ENCODE data around the gene RASA4B. TPM values are rescaled to one million over a fixed set of nuclear protein-coding genes. Genes with fewer than 3 reads are reported as not detected.
"Not testable (repeated sequence)": the region's sequence is repeated elsewhere in the genome, so short reads cannot be mapped to it uniquely, and the experiment has no call there.

RASA4B gene
- 7.4 TPM for polyA plus RNA-seq

DNA sequence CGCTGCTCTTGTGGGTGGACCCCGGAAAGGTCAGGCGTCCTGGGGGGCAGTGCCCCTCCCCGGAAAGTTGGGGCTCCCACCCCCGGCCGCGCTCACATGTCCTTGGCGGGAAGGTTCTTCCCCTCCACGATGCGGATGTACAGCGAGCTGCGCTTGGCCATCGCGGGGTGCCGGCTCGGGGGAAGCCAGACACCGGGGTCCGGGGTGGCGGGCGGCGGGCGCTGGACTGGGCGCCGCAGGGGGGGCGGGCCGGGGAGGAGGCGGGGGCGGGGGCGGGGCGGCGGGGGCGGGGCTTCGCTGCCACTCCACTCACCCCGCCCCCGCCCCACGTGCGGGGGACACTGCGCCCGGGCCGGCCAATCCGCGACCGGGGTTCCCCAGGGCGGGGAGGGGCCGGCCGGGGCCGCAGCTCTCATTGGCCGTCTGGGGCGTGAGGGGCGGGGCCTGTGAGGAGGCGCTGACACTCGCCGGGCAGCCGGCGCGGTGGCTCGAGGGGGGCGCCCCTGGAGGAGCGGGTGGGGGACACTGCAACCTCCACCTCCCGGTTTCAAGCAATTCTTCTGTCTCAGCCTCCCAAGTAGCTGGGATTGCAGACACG lies at the start of gene RASA4B:
Gene RASA4B (minus strand): TSS at position 228 of the 598 bp plus-strand sequence. CDS start 67 bp downstream, at position 161.
- H3K4me1 Mint-ChIP-seq, H3K4me3 Mint-ChIP-seq, H3K27ac Mint-ChIP-seq, H3K9me3 Mint-ChIP-seq, H3K36me3 Mint-ChIP-seq, H3K27me3 Mint-ChIP-seq: not testable (repeated sequence)

DNA sequence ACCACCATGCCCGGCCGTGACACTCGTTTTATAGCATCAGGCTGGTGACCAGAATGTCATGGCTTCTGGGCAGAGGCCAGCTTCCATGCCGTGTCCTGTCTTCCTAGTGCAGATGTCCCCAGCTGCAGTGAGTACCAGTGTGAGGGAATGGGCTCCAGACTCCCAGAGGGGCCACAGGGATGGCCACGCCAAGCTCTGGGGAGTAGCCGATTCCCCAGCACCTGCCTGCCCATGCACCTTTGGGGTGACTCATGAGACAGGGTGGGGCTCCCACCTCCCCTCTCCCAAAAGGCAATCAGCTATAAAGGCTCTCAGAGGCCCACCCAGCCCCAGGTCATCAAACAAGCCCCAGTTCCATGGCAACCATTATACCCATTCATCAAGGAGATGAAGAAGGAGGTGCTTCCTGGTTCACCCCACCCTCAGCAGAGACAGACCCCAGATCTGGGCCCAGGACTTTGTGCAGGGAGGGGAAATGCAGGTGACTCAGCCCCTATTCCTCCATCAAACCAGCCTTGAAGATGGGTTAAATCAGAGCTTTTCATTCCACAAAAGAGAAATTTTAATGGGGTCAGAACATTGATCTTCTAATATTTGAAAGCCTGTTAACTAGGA lies 33.3 kb upstream of the RASA4B start, which contains the start of gene SPDYE2:
Gene SPDYE2 (plus strand): TSS at position 419 of the 615 bp plus-strand sequence. CDS start 2,030 bp downstream, outside the sequence.
- not testable (repeated sequence) for H3K36me3 Mint-ChIP-seq, H3K4me1 Mint-ChIP-seq, H3K4me3 Mint-ChIP-seq, H3K27ac Mint-ChIP-seq, H3K27me3 Mint-ChIP-seq, H3K9me3 Mint-ChIP-seq

- not testable (repeated sequence) for H3K4me1 Mint-ChIP-seq, H3K27me3 Mint-ChIP-seq, H3K36me3 Mint-ChIP-seq, H3K9me3 Mint-ChIP-seq, H3K27ac Mint-ChIP-seq, H3K4me3 Mint-ChIP-seq
Measured at GRCh38 chr7:102546353-102546752, 28.8 kb upstream of the RASA4B start.

- not testable (repeated sequence) for H3K36me3 Mint-ChIP-seq, H3K4me1 Mint-ChIP-seq, H3K4me3 Mint-ChIP-seq, H3K27ac Mint-ChIP-seq, H3K27me3 Mint-ChIP-seq, H3K9me3 Mint-ChIP-seq
Measured at GRCh38 chr7:102545288-102545687, 27.7 kb upstream of the RASA4B start.

DNA sequence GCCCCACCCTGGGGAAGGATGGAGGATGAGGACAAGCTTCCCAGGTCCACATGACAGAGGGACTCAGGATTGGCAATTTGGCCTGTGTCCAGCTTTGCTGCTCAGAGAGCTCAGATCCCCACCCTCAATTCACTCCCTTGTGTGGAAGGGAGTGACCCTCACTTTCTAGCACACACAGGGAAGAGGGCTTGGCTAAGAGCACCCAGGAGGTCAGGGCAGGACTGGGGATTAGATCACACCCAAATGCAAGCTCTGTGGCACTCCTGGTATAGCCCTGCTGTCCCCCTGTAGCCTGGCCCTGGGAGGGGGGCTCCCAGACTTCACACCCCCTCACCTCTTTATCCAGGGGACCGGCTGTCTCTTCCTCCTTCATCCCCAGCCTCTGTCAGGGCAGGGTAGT lies 26.8 kb upstream of the RASA4B start:
- not testable (repeated sequence) for H3K27ac Mint-ChIP-seq, H3K27me3 Mint-ChIP-seq, H3K9me3 Mint-ChIP-seq, H3K4me1 Mint-ChIP-seq, H3K36me3 Mint-ChIP-seq, H3K4me3 Mint-ChIP-seq

DNA sequence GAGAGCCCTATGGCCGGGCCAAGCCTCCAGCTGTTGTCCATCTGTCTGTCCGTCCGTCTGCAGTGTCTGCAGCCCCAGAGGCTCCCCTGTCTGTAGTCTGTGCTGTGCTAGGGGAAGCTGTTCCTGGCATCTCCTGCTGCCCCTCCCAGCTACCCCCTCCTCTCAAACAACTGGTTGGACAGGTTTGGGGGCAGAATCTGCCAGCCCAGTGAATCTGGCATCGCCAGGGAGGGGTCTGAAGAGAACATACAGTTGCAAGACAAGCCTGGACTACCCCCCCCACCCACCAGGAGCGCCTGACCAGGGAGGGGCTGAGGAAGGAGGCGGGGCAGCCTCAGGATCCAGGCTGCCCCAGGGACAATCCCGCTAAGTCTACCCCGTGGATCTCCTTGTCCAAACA lies 26.0 kb upstream of the RASA4B start, which contains the start of gene UPK3BL2:
Gene UPK3BL2 (minus strand): TSS at position 101 of the 400 bp plus-strand sequence. CDS start 60 bp downstream, at position 41.
- not testable (repeated sequence) for H3K4me1 Mint-ChIP-seq, H3K9me3 Mint-ChIP-seq, H3K27me3 Mint-ChIP-seq, H3K36me3 Mint-ChIP-seq, H3K27ac Mint-ChIP-seq, H3K4me3 Mint-ChIP-seq

DNA sequence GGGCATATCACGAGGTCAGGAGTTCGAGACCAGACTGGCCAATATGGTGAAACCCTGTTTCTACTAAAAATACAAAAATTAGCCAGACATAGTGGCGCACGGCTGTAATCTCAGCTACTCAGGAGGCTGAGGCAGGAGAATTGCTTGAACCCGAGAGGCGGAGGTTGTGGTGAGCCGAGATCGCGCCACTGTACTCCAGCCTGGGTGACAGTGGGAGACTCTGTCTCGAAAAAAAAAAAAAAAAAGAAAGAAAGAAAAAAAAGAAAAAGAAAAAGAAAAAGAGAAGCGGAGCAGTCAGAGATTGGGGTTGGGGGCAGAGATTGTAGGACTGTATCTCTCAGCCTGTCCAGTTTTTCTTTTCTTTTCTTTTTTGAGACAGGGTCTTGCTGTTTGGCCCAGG lies 25.2 kb upstream of the RASA4B start:
- not testable (repeated sequence) for H3K36me3 Mint-ChIP-seq, H3K27ac Mint-ChIP-seq, H3K9me3 Mint-ChIP-seq, H3K4me1 Mint-ChIP-seq, H3K4me3 Mint-ChIP-seq, H3K27me3 Mint-ChIP-seq

DNA sequence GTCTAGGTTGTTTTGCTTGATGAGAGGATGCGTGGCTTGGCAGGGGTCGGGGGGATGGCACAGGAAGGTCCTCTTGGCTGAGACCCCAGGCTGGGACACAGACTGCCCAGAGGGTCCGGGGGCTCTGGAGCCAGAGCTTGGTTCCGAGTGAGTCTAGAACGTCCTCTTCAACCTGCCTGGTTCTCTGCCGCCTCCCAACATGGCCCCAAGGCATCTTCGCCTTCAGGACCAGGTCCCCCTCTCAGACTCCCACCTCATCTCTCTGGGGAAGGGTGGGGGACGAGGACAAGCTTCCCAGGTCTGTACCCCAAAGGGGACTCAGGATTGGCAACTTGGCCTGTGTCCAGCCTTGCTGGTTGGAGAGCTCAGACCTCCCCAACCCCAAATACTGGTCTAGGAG lies 24.5 kb upstream of the RASA4B start:
- H3K9me3 Mint-ChIP-seq, H3K36me3 Mint-ChIP-seq, H3K4me3 Mint-ChIP-seq, H3K27me3 Mint-ChIP-seq, H3K4me1 Mint-ChIP-seq, H3K27ac Mint-ChIP-seq: not testable (repeated sequence)

DNA sequence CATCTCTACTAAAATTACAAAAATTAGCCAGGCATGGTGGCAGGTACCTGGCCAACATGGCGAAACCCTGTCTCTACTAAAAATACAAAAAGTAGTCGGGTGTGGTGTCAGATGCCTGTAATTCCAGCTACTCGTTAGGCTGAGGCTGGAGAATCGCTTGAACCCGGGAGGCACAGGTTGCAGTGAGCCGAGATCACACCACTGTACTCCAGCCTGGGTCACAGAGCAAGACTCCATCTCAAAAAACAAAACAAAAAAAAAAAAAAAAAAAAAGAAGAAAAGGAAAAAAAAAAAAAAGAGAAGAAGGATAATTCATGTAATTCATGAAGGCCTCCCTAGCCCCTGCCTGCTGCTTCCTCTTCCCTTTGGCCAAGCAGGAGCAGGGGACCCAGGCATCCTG lies 23.0 kb upstream of the RASA4B start:
- H3K4me1 Mint-ChIP-seq, H3K9me3 Mint-ChIP-seq, H3K27me3 Mint-ChIP-seq, H3K4me3 Mint-ChIP-seq, H3K27ac Mint-ChIP-seq, H3K36me3 Mint-ChIP-seq: not testable (repeated sequence)

DNA sequence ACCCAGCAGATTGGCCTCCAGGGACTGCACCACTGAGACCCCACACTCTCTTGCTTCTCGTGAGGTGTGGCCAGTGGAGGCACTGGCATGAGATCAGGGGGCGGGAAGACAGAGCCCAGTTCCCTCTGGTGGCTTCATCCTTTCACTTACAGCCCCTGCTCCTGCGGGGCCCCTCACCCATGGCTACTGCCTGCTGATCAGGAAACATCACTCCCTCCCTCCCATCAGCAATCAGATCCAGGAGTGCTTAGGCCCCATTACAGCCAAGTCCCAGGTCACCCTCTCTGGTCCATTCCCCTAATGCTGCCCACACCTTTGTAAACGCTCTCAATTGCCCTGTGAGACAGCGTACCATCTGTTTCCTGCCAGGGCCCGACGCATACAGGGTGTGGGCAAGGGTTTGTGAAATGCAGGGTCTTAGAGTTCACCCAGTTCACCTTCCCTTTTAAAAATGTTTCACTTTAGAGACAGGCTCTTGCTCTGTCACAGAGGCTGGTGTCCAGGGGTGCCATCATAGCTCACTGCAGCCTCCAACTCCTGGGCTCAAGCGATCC lies 17.6 kb upstream of the RASA4B start:
- not testable (repeated sequence) for H3K27ac Mint-ChIP-seq, H3K9me3 Mint-ChIP-seq

GRCh38 chr7:102532127-102532526 lies 14.6 kb upstream of the RASA4B start:
- not testable (repeated sequence) for H3K4me1 Mint-ChIP-seq, H3K9me3 Mint-ChIP-seq, H3K36me3 Mint-ChIP-seq, H3K4me3 Mint-ChIP-seq, H3K27me3 Mint-ChIP-seq, H3K27ac Mint-ChIP-seq

More for the DNA sequence above, 17.6 kb upstream of the RASA4B start:
- not testable (repeated sequence) for H3K36me3 Mint-ChIP-seq, H3K27me3 Mint-ChIP-seq, H3K4me1 Mint-ChIP-seq, H3K4me3 Mint-ChIP-seq

- H3K9me3 Mint-ChIP-seq, H3K36me3 Mint-ChIP-seq, H3K27me3 Mint-ChIP-seq, H3K4me1 Mint-ChIP-seq, H3K27ac Mint-ChIP-seq, H3K4me3 Mint-ChIP-seq: not testable (repeated sequence)
Measured at GRCh38 chr7:102531583-102531982, 14.0 kb upstream of the RASA4B start.

DNA sequence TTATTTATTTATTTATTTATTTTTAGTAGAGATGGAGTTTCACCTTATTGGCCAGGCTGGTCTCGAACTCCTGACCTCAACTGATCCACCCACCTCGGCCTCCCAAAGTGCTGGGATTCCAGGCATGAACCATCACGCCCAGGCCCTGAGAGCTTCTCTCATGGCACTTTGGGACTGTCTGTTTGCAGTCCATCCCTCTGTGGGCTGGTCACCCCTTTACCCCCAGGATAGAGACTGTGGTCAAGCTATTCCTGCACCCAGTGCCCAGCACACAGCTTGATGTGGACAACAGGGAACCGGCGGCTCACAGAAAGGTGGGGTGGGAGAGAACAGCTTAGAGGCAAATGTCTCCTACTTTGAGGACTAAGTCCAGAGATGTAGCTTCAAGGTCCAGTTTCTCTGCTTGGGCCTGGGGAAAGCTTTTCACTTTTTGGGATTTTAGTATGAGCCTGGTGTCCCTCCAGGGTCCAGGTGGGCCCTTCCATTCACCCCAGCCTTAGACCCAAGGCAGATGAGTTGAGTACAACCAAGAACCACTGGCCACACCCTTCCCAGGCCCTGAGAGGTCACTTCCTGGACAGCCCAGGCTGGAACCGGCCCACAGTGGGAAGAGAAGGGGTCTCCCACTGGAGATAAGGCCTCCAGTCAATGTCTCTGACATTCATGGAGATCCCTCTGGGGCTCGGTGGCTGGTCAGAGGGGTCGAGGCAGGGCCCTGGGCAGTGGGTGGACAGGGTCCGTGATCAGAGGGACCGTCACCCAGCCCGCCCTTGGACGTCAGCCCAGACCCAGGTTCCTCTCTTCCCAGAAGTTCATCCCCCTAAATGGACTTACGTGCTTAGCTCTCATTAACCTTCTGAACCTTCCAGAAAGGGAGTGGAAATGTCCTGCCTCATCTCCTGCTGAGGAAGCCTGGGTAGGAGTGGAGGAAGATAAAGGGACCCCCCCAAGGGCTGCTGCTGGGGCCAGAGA lies 10.5 kb upstream of the RASA4B start:
- not testable (repeated sequence) for H3K4me3 Mint-ChIP-seq, H3K36me3 Mint-ChIP-seq, H3K27ac Mint-ChIP-seq, H3K4me1 Mint-ChIP-seq, H3K27me3 Mint-ChIP-seq, H3K9me3 Mint-ChIP-seq

GRCh38 chr7:102527182-102527581 lies 9.6 kb upstream of the RASA4B start:
- not testable (repeated sequence) for H3K9me3 Mint-ChIP-seq, H3K27me3 Mint-ChIP-seq, H3K4me1 Mint-ChIP-seq, H3K4me3 Mint-ChIP-seq, H3K27ac Mint-ChIP-seq, H3K36me3 Mint-ChIP-seq

GRCh38 chr7:102524803-102525202 lies 7.2 kb upstream of the RASA4B start:
- not testable (repeated sequence) for H3K9me3 Mint-ChIP-seq, H3K27me3 Mint-ChIP-seq, H3K27ac Mint-ChIP-seq, H3K4me1 Mint-ChIP-seq, H3K36me3 Mint-ChIP-seq, H3K4me3 Mint-ChIP-seq

DNA sequence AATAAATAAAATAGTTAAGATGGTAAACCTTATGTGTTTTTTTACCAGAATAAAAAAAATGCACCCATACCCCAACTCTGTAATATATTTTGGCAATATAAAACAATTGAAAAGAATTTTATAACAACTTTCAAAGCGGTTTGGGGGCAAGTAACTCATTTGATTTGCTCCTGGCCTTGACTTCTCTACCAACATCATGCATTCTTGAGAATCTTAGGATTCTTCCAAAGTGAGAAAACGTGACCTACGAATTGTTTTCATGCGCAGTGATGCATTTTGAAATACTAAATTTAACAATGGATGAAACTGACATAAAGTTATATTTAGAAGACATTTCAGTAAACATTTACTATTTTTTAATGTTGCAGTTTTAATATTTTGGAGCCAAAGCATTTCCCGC lies 3.2 kb upstream of the RASA4B start:
- not testable (repeated sequence) for H3K4me3 Mint-ChIP-seq, H3K27ac Mint-ChIP-seq, H3K27me3 Mint-ChIP-seq, H3K9me3 Mint-ChIP-seq, H3K36me3 Mint-ChIP-seq, H3K4me1 Mint-ChIP-seq
